Cardiac muscle cell (in vitro differentiated cells and primary cell): ENCODE results near the gene PRKCG. TPM values are rescaled to one million over a fixed set of nuclear protein-coding genes. Genes with fewer than 3 reads are reported as not detected.

ENCODE experiments used
- DNase-seq, 2 donors: peaks; one replicate each; pipeline versions ENCODE4 v3.0.0 to v3.0.0-alpha.2; 2010 to 2017; ENCODE audit warnings: low read depth in 1 of 2, low spot score in 1 of 2
- H3K27ac ChIP-seq: fragments of 200-600 bp; sonication (generic); 2 replicates; pipeline ENCODE4 v1.5.1; 2016
- H3K27me3 ChIP-seq: fragments of 200-600 bp; sonication (generic); 2 replicates; pipeline ENCODE4 v1.6.0; 2016; ENCODE audit warnings: control low read depth
- H3K36me3 ChIP-seq: fragments of 200-600 bp; sonication (generic); 2 replicates; pipeline ENCODE4 v1.5.1; 2016; ENCODE audit warnings: control low read depth
- H3K4me1 ChIP-seq: fragments of 200-600 bp; sonication (generic); 2 replicates; pipeline ENCODE4 v1.8.1; 2017; ENCODE audit warnings: low read depth, mild to moderate bottlenecking, mixed run types
- H3K4me3 ChIP-seq: fragments of 200-600 bp; sonication (generic); 2 replicates; pipeline ENCODE4 v1.5.1; 2016; ENCODE audit warnings: mild to moderate bottlenecking
- H3K9me3 ChIP-seq: fragments of 200-600 bp; sonication (generic); 2 replicates; pipeline ENCODE4 v1.5.1; 2017; ENCODE audit warnings: low read depth, mild to moderate bottlenecking, control low read depth
- polyA plus RNA-seq: library from polyadenylated mRNA; unstranded; fragments of >200 nt; fragmentation: Nextera tagmentation; extraction: Ambion mirVana; gene quantifications from 2 replicates; pipeline ENCODE4 v1.2.1, GENCODE V29; 2016
- total RNA-seq: library from RNA; depleted of rRNA; stranded (reverse); fragments of >200 nt; gene quantifications from 2 replicates; pipeline ENCODE4 v1.2.3, GENCODE V29; 2016
- TF ChIP-seq, protein P1 (sequence below): IDR thresholded peaks from 2 replicates; pipeline ENCODE4 v1.5.1; 2012; ENCODE audit warnings: low read depth, mild to moderate bottlenecking, low read length

The PRKCG gene
- total and polyA plus RNA-seq, 2 experiments from 2014 or later = 3.2 to 4.3 TPM

DNA sequence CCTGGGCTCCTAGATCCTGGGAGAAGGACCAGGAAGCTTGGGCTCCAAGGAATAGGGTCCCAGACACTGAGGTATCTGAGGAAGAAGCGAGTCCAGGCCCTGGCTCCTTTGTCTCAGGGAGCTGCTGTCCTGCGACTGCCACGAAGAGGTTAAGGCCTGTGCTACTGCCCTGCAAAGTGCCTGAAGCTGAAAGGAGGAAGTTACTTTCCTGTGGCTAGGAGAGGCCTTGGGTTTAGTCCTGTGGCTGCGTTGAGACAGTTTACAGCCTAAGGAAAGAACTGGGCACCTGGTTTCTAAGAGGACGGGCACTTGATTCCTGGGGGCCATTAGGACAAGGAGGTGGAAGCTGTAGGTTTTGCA, 11.5 kb upstream of the PRKCG start:
- peak overlapping the region; percentile 100 for H3K27ac ChIP-seq
- H3K9me3 ChIP-seq = no peaks in the 10 kb centered on the region
- TF ChIP-seq, protein P1, sequence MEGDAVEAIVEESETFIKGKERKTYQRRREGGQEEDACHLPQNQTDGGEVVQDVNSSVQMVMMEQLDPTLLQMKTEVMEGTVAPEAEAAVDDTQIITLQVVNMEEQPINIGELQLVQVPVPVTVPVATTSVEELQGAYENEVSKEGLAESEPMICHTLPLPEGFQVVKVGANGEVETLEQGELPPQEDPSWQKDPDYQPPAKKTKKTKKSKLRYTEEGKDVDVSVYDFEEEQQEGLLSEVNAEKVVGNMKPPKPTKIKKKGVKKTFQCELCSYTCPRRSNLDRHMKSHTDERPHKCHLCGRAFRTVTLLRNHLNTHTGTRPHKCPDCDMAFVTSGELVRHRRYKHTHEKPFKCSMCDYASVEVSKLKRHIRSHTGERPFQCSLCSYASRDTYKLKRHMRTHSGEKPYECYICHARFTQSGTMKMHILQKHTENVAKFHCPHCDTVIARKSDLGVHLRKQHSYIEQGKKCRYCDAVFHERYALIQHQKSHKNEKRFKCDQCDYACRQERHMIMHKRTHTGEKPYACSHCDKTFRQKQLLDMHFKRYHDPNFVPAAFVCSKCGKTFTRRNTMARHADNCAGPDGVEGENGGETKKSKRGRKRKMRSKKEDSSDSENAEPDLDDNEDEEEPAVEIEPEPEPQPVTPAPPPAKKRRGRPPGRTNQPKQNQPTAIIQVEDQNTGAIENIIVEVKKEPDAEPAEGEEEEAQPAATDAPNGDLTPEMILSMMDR = no peak
- peak overlapping the region; percentile 70 for H3K4me3 ChIP-seq
- H3K4me1 ChIP-seq = no peaks in the 10 kb centered on the region
- H3K36me3 ChIP-seq = peaks cover 6% of the 10 kb centered on the region
- no peaks in the 10 kb centered on the region for H3K27me3 ChIP-seq
- no peak for DNase-seq

DNA sequence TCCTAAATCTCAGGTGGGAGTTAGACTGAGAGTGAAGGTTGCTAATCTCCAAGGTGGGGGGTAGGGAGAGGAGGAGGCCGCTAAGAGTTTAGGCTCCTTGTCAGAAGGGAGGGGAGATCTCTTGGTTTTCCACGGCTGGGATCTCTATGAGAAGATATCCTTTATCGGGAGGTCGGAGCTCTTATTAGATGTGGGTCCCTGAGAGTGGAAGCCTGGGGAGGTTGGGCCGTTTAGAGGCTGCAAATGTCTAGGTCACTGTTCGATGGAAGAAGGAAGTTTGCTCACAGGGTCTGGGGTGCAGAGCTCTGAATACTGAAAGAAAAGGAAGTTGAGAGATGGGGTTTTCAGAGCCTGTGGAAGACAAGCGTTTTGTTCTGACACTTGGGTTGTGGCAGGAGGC, 10.5 kb upstream of the PRKCG start:
- DNase-seq = no peak
- Histone ChIP-seq H3K9me3 (no peaks in the 10 kb centered on the region), H3K4me1 (no peaks in the 10 kb centered on the region), H3K27me3 (no peaks in the 10 kb centered on the region), H3K36me3 (peaks cover 13% of the 10 kb centered on the region), H3K4me3 (no peak overlapping the region), H3K27ac (no peak overlapping the region)
- TF ChIP-seq, protein P1 = no peak

DNA sequence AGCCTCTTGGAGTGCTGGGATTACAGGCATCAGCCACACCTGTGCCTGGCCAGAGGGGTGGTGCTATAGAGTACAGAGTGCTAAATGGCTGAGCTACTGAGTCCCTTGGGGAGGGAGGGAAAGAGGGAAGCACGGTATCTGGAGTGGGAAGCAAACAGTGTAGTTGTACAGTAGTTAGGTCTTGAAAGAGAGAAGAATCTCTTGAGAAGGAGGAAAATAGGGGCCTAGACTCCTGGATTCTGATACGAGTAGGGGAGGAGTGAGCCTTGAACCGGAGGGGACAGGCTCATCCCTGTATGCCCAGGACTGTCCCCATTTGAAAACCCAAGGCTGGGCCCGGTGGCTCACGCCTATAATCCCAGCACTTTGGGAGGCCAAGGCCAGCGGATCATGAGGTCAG, 9.2 kb upstream of the PRKCG start:
- Histone ChIP-seq H3K4me3 (no peak overlapping the region), H3K27me3 (no peaks in the 10 kb centered on the region), H3K27ac (no peak overlapping the region), H3K4me1 (no peaks in the 10 kb centered on the region), H3K36me3 (peaks cover 13% of the 10 kb centered on the region), H3K9me3 (no peaks in the 10 kb centered on the region)
- TF ChIP-seq, protein P1 = no peak
- DNase-seq = no peak

GRCh38 chr19:53873773-53874605, 8.0 kb upstream of the PRKCG start:
- DNase-seq = no peak
- Histone ChIP-seq H3K27ac (no peak overlapping the region), H3K27me3 (no peaks in the 10 kb centered on the region), H3K4me1 (no peaks in the 10 kb centered on the region), H3K4me3 (no peak overlapping the region), H3K36me3 (peaks cover 13% of the 10 kb centered on the region), H3K9me3 (no peaks in the 10 kb centered on the region)
- TF ChIP-seq, protein P1 = no peak

GRCh38 chr19:53874606-53874990, 7.4 kb upstream of the PRKCG start:
- H3K4me3 ChIP-seq = no peak overlapping the region
- no peak overlapping the region for H3K27ac ChIP-seq
- H3K4me1 ChIP-seq = no peaks in the 10 kb centered on the region
- H3K36me3 ChIP-seq = peaks cover 13% of the 10 kb centered on the region
- TF ChIP-seq, protein P1 = no peak
- no peaks in the 10 kb centered on the region for H3K27me3 ChIP-seq
- H3K9me3 ChIP-seq = no peaks in the 10 kb centered on the region
- DNase-seq = no peak
